CD4-positive, alpha-beta T cell treated with Interferon gamma for 1 hour (primary cell): ENCODE data around the gene LANCL3.
"Not testable (repeated sequence)": the region's sequence is repeated elsewhere in the genome, so short reads cannot be mapped to it uniquely, and the experiment has no call there.

Experiments
- DNase-seq: peaks from one replicate; pipeline ENCODE4 v3.0.0-alpha.2; 2020

The LANCL3 gene

GRCh38 chrX:37638047-37638446 lies 66.6 kb downstream of the LANCL3 start:
- no peak for DNase-seq

GRCh38 chrX:37640142-37640541 lies 68.7 kb downstream of the LANCL3 start:
- DNase-seq = no peak

- DNase-seq = no peak
These were observed 70.4 kb downstream of the LANCL3 start for GRCh38 chrX:37641859-37642258.

- DNase-seq = no peak
These were observed 73.2 kb downstream of the LANCL3 start for GRCh38 chrX:37644381-37645305.

GRCh38 chrX:37646254-37646653 lies 74.8 kb downstream of the LANCL3 start:
- DNase-seq = no peak

GRCh38 chrX:37650879-37651278 lies 79.4 kb downstream of the LANCL3 start:
- not testable (repeated sequence) for DNase-seq

- no peak for DNase-seq
These were observed 80.5 kb downstream of the LANCL3 start for GRCh38 chrX:37651921-37652452.

- DNase-seq = no peak
These were observed 81.2 kb downstream of the LANCL3 start for GRCh38 chrX:37652589-37653231.

- DNase-seq = no peak
These were observed 82.1 kb downstream of the LANCL3 start for GRCh38 chrX:37653397-37654085.

- no peak for DNase-seq
These were observed 87.0 kb downstream of the LANCL3 start for GRCh38 chrX:37658343-37659030.

- DNase-seq = no peak
These were observed 87.6 kb downstream of the LANCL3 start for GRCh38 chrX:37659047-37659446.

GRCh38 chrX:37662181-37662580 lies 90.7 kb downstream of the LANCL3 start:
- DNase-seq = no peak

GRCh38 chrX:37666516-37666915 lies 95.1 kb downstream of the LANCL3 start:
- DNase-seq = no peak

GRCh38 chrX:37667141-37667540 lies 95.7 kb downstream of the LANCL3 start:
- DNase-seq = no peak

- no peak for DNase-seq
These were observed 101.1 kb downstream of the LANCL3 start for GRCh38 chrX:37672563-37672962.

GRCh38 chrX:37676811-37677210 lies 105.3 kb downstream of the LANCL3 start:
- no peak for DNase-seq

GRCh38 chrX:37677243-37677642 lies 105.8 kb downstream of the LANCL3 start:
- no peak for DNase-seq

GRCh38 chrX:37677765-37678164 lies 106.3 kb downstream of the LANCL3 start:
- DNase-seq = no peak

GRCh38 chrX:37678574-37678973 lies 107.1 kb downstream of the LANCL3 start:
- DNase-seq = no peak

- DNase-seq = no peak
These were observed 107.8 kb downstream of the LANCL3 start for GRCh38 chrX:37679230-37679629.

- DNase-seq = no peak
These were observed 108.4 kb downstream of the LANCL3 start for GRCh38 chrX:37679888-37680287.

- DNase-seq = no peak
These were observed 113.0 kb downstream of the LANCL3 start for GRCh38 chrX:37684426-37684825.

- DNase-seq = no peak
These were observed 113.5 kb downstream of the LANCL3 start for GRCh38 chrX:37684973-37685372.
